Lower leg skin (tissue), 3 donors: ENCODE data around the gene RPS16.
"Not testable (repeated sequence)": the region's sequence is repeated elsewhere in the genome, so short reads cannot be mapped to it uniquely, and the experiment has no call there.

Experiments
- POLR2A ChIP-seq, 2 donors: fragments of 450-650 bp; IDR thresholded peaks; one replicate each; pipeline ENCODE4 v1.6.1; 2016 to 2017; ENCODE audit warnings: antibody characterized with exemption in 2 of 2, mild to moderate bottlenecking in 1 of 2, moderate library complexity in 1 of 2
- TF ChIP-seq, protein P1 (sequence below), 3 donors: fragments of 450-650 bp; IDR thresholded peaks; one replicate each; pipeline ENCODE4 v1.5.1; 2016; ENCODE audit warnings: antibody characterized with exemption in 3 of 3, mild to moderate bottlenecking in 3 of 3, moderate library complexity in 2 of 3

DNA sequence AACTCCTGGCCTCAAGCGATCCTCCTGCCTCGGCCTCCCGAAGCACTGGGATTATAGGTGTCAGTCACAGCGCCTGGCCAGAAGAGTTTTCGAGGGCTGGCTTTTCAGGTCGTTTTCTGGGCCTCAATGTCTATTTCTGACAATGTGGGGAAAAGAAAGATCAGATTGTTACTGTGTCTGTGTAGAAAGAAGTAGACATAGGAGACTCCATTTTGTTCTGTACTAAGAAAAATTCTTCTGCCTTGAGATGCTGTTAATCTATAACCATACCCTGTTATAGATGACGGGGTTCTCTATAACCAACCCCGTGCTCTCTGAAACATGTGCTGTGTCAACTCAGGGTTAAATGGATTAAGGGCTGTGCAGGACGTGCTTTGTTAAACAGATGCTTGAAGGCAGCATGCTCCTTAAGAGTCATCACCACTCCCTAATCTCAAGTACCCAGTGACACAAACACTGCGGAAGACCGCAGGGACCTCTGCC, 43.6 kb upstream of the RPS16 start:
- TF ChIP-seq, protein P1, sequence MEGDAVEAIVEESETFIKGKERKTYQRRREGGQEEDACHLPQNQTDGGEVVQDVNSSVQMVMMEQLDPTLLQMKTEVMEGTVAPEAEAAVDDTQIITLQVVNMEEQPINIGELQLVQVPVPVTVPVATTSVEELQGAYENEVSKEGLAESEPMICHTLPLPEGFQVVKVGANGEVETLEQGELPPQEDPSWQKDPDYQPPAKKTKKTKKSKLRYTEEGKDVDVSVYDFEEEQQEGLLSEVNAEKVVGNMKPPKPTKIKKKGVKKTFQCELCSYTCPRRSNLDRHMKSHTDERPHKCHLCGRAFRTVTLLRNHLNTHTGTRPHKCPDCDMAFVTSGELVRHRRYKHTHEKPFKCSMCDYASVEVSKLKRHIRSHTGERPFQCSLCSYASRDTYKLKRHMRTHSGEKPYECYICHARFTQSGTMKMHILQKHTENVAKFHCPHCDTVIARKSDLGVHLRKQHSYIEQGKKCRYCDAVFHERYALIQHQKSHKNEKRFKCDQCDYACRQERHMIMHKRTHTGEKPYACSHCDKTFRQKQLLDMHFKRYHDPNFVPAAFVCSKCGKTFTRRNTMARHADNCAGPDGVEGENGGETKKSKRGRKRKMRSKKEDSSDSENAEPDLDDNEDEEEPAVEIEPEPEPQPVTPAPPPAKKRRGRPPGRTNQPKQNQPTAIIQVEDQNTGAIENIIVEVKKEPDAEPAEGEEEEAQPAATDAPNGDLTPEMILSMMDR (IDR thresholded peaks at IDR 0.05), result not testable (repeated sequence)
- TF ChIP-seq POLR2A (IDR thresholded peaks at IDR 0.05), result not testable (repeated sequence)
